ENCODE measurements around the gene RPEL1. TPM values are rescaled to one million over a fixed set of nuclear protein-coding genes. Genes with fewer than 3 reads are reported as not detected.

RPEL1 gene
- total and polyA plus RNA-seq, 2 of the 8 experiments (the other 6 are each of a cell fraction or from before 2014, with no cell fraction given): 0.12 TPM; not detected in 1

- TF ChIP-seq MAFK (IDR thresholded peaks at IDR 0.05; ENCODE audit: low read depth, low read length) (no peak), SUZ12 (IDR thresholded peaks at IDR 0.05; ENCODE audit: low read length) (no peak), CBX8 (IDR thresholded peaks at IDR 0.05; ENCODE audit: borderline replicate concordance, low read depth, low read length) (no peak), RBBP5 (IDR thresholded peaks at IDR 0.05; ENCODE audit: borderline replicate concordance, low read depth, low read length) (no peak), JUN (IDR thresholded peaks at IDR 0.05; ENCODE audit: low read depth, low read length) (no peak)
Observed at GRCh38 chr10:103280031-103280430, 34.3 kb downstream of the RPEL1 start (continued).
